Inferior parietal cortex (tissue), 1 donor: ENCODE results near the gene CELF3.
"Not testable (repeated sequence)": the region's sequence is repeated elsewhere in the genome, so short reads cannot be mapped to it uniquely, and the experiment has no call there.

ENCODE experiments used
- DNase-seq: peaks from one replicate; pipeline ENCODE4 v3.0.0-alpha.2; 2016; ENCODE audit errors: extremely low spot score

CELF3 gene

DNA sequence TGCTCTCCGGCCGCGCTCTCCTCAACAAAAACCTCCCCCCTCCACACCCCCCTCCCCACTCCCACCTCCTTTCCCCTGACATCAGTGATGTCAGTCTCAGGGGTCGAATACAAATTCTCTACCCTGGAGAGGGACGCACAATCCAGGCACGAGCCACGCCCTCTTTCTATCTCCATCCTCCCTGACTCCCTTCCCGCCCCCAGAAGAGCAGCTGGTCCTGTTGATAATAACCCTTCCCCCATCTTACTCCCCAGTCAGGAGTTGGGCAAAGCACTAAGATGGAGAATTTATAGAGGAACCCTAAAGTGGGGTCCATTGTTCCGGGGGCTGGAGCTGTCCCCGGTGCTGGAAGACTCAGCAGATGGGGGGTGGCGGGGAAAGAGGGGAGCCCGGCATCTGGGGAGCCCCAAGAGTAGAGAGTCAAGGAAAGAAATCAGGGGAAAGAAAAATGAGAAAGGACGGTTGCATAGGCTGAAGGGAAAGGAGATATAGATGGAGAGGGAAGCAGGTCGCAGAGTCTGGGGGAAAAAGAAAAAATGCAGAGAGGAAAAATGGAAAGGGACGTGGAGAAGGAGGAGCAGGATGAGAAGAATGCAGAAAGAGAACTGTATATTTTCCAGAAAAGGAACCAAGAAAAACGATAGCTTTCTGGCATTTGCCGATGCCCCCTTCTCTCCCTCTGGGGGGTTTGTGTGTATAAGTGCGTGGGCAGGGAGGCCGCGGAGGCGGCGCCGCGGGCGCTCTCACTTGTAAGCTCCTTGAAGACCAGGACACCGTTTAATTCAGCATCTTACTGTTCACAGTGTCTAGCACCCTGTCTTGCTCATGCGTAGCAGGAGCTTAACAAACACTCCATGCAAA, at the start of gene CELF3:
Gene CELF3 (minus strand): TSS at position 33 of the 861 bp plus-strand sequence. CDS start 783 bp downstream, outside the sequence.
- peak; percentile 73 for DNase-seq

DNA sequence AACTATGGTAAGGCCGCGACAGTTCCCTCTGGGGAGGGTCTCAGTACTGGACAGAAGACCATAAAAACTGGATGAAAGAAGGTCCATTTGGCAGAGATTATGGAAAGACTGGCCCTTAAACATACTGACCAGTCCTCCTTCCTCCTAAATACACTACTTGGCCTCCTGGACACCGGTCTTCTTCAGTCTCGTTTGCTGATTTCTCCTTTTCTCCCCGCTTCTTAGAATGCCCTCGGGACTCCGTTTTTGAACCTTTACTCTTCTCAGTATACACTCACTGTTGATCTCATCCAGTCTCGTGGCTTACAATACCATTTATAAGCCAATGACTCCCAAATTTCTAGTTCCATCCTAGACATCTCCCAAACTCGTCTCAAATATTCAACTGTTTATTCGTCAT, 47.4 kb upstream of the CELF3 start:
- peak; percentile 23 for DNase-seq

DNA sequence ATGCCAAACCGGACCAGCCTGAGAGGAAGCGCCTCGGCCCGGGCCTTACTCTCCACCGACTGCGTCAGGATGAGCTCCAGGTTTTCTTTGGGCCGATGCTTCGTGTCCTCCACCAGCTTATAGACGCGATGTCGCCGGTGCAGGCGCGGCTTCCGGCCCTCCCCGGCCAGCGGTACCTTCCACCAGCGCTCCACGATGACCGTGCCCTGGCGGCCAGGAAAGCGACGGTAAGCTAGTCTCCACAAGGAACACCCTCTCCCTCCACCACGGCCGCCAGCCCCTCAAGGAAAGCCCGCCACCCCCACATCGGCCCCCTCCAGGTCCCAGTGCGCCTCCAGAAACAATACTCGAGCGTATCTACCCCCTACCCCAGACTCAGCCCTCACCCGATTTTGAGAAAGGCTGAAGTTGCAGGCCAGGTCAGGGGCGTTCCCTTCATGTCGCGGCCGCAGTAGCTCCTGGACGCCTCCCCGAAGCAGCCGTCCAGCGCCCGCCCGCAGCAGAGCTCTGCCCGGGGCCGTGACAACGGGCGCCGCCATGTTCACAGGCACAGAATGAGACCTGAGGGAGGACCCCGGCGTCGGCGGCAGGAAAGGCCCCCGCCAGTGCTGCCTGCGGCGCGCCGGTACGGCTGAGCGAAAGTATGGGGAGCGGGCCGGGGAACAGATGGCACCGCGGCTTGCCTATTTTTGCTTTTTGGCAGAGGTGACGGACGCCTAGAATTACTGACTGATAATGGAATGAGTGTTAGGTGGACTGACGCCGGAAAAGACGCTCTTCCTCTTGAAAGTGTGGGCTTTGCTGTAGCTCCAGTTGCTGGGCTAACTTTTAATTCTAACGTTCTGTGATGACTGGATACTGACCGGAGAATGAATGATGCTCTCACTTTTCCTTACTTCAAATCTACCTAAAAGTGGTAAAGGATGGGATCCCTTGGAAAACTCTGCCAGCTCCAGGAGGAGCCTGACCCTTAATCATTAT, 46.6 kb upstream of the CELF3 start, which contains the start of gene MRPL9:
Gene MRPL9 (minus strand): TSS at position 556 of the 981 bp plus-strand sequence. CDS start 17 bp downstream, at position 539.
- DNase-seq = peak; percentile 83

DNA sequence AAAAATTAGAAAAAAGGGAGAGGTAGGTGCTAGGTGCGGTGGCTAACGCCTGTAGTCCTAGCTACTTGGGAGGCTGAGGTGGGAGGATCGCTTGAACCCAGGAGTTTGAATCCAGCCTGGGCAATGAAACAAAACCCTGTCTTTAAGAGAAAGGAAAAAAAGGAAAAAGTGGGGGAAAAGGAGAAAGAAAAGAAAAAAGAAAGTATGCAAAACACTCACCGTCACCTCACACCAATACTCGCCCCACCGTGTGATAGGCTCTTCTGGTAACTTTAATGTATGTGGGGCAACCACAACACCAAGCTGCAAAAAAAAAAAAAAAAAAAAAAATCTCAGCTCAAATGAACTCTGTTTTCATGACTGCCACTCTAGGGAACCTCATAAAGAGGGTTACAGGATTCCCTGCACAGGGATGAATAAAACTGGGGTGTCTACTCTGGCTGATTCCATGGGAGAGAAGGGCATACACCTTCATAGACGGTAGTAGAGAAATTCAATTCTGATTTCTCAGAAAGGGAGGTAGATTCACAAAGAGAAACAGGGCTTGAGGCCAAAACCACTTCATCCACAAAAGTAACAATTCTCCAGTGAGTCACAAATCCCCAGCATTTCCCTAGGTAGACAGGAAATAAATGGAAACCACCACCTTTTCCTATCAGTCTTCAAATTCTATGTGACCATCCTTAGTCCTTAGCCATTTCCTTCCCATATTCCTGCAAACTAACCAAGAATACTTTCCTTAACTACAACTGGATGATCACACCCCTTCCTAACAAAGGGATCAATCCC, 44.2 kb upstream of the CELF3 start:
- DNase-seq = no peak

DNA sequence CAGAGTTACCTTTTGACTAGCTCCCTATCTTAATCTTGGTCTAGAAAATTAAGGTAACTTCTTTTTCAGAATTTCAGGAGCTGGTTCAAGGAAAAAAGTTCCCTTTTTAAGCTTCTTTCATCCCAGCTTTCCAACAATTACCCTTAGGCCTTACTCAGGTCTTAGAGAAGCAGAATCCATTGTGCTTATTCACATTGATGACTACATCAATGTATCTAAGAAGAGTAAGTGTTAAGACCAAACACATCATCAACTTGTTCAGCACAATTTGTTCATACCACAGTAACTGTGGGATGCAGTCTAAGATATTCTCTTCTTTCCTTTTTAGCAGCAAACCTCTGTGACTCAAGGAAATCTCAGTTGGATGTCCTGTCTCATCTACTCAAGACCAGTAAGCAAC, 42.6 kb upstream of the CELF3 start:
- no peak for DNase-seq

DNA sequence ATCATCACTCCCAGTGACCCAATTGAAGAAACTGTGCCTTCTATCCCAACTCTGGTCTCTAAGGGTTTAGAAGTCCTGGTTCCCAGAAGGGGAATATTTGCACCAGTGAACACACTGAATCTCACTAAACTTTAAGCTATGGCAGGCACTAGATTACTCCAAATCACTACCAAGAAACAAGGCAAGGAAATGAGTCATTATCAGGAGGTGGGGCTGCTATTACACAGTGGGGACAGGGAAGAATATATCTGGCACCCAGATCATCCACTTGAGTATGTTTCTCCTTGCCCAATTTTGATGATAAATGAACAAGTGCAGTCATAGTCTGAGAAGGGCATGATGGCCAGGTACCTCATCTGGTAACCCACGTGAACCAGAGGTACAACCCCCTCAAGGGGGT, 39.7 kb upstream of the CELF3 start:
- DNase-seq = no peak

DNA sequence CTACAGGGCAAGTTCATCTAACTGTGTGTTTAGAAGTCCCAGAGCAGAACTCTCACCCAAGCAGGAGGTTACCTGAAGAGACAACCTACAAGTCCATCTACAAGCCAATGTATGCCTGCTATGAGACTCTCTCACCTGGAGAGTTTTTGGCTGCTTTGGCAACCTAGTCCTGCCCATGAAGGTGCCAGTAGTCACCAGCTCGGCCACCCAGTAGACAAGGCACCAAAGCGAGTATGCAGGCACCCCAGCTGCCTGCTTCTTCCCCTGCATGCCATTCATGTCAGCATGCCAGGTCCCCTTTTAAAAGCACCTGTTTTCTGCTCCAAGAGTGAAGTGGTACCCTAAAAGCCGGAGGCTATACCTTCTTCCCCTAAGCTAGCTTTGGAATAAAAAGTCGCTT, 24.9 kb upstream of the CELF3 start:
- no peak for DNase-seq

DNA sequence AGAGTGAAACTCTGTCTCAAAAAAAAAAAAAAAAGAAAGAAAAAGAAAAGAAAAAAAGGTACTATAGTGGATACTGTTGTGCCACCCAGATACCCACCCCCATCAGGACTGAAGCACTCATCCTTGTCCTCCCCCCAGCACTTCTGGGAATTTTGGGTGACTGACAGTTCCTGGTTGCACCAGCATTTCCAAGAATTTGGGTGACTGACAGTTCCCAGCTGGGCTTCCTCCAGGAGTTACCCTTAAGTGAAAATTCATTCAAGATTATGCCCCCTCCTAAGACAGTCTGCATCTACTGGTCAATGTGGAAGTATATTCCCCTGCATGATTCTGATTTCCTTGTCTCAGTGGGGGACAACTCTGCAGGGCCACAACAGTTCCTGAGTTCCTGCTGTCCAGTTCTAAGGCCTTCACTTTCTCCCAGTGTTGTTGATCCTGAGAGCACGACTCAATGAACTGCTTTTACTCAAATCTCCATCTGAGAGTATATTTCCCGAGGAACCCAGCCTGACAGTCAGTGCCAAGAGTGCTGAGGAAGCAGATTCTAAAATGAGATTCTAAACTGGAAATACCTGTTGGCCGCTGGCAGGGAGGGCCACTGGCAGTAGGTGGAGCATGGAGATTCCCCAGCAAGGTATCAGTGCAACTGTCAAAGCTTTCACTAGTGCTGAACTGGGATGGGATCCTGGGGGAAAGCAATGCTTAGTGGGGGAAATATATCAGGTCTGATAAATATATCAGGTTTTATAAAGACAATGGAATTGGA, 23.2 kb upstream of the CELF3 start:
- no peak for DNase-seq

DNA sequence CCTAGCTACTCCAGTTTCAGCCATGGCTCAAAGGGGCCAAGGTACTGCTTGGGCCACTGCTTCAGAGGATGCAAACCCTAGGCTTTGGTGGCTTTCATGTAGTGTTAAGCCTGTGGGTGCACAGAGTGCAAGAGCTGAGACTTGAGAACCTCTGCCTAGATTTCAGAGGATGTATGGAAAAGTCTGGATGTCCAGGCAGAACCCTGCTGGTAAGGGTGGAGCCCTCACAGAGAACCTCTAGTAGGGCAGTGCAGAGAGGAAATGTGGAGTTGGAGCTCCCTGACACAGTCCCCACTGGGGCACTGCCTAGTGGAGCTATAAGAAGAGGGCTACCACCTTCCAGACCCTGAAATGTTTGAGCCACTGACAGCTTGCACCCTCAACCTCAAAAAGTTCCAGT, 20.9 kb upstream of the CELF3 start:
- DNase-seq = no peak

DNA sequence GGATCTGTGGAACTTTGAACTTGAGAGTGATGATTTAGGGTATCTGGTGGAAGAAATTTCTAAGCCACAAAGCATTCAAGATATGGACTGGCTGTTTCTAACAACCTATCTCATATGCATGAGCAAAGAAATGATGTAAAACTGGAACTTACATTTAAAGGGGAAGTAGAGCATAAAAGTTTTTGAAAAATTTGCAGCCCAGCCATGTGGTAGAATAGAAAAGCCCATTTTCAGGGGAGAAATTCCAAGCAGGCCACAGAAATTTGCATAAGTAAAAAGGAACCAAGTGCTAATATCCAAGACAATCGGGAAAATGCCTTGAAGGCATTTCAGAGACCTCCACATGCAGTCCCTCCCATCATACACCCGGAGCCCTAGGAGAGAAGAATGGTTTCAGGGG, 20.4 kb upstream of the CELF3 start:
- no peak for DNase-seq

DNA sequence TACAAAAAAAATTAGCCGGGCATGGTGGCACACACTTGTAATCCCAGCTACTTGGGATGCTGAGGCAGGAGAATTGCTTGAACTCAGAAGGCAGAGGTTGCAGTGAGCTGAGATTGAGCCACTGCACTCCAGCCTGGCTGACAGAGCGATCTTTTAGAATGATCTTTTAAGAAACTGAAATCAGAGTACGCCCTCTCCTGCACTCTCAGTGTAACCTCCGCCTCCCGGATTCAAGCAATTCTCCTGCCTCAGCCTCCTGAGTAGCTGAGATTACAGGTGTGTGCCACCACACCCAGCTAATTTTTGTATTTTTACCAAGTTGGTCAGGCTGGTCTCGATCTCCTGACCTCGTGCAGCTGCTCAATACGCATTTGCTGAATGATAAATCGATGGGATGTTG, 17.4 kb upstream of the CELF3 start:
- not testable (repeated sequence) for DNase-seq

DNA sequence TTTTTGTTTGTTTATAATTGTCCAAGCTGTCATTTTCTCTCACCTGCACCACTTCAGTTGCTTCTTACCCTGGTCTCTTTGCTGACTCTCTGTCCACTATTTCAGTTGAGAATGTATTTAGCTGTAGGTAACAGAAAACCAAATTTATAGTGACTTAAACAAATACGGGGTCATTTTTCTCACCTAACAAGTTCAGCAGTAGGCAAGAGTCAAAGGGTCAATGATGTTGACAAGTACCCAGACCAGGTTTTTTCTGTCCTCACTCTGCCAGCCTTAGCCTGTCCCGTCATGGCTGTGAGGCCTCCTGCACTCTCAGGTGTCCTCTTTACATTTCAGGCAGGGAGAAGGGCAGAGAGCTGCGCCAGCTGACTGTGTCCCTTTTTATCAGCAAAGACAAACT, 16.5 kb upstream of the CELF3 start:
- DNase-seq = no peak

DNA sequence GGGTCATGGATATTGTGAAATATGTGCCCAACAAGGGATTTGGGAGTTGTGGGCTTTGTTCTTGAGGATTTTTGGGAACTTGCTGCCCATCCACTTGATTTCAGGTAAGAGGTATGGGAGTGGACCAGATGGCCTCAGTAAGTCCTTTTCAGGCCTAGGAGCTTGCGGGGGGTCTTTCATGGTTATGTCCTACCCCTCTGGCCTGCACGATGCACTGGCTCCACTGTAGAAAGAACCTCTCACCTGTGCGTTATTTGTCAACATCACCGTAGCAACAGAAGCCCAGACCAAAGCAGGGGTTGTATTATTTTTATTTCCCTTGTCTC, 13.3 kb upstream of the CELF3 start:
- no peak for DNase-seq

DNA sequence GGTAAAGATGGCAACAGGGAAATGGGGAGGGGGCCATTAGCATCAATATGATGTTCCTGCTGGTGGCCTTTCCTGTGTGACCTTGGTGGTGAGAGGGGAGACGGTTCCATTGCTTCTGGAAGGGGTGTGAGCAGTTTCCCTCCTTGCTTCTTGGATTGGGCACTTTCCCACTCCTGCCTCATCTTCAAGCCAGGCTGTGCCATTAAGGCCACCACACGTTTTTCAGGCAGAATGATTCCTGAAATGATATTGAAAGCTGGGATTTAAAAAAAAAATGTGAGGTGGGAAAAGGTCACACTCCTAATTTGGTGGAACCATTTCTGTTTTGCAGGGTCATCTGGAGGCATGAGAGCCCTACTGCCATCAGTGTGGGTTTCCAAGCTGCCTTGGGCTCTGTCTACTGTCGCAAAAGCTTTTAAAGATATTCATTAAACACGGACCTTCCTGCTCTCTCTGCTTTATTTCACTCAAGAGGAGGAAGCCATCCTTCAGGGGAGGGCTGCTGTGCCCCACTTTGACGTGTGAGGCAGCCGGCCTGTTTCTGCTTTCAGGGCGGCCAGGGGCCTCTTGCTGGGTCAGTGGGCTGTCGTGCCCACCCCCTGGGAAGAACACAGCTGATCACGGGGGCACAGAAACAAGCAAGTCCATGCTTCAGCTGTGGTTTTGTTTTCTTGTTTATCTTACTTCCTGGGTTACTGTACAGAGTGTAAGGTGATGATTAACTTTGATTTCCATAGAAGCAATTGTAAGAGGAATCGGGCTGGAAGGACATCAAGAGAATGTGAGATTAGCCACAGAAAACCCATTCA, 12.8 kb upstream of the CELF3 start:
- no peak for DNase-seq

DNA sequence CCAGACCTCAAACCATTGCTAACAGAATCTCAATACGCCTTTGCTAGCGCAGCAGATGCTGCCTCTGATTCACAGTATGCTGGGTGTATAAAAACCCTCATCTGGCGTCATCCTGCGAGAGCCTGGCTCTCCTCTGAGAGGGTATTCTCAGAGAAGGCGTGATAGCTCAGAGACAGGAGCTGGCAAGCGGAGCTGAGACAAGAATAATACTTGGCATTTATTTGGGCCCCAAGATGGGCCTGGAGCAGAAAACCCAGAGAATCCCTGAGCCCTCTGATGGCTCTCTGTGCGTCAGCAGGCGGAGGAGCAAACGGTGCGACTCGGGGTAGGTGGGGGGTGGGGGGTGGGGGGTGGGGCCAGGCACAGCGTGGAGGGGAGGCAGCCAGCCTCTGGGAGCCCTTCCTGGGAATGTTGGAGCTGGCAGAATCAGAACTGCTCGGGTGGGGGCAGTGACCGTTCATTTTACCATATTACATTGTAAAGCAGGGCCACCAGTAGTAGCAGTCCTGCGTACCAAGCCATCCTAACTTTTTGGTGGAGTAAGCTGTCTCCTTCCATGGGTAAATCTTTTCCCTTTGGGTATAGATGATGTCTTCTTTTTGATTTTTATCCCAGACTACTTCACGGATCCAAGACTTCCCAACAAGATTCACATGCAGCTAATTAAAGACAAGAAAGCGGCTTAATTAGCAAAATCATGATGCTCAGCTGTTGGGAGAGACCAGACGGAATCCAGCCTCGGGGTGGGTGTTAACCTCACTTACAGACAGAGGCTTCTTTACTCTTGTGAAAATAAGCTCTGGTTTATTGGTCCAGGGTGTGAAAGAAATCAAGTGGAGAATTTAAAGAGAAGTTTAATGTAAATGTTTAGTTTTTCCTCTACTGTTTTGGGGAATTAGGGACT, 11.8 kb upstream of the CELF3 start:
- DNase-seq = peak; percentile 69

DNA sequence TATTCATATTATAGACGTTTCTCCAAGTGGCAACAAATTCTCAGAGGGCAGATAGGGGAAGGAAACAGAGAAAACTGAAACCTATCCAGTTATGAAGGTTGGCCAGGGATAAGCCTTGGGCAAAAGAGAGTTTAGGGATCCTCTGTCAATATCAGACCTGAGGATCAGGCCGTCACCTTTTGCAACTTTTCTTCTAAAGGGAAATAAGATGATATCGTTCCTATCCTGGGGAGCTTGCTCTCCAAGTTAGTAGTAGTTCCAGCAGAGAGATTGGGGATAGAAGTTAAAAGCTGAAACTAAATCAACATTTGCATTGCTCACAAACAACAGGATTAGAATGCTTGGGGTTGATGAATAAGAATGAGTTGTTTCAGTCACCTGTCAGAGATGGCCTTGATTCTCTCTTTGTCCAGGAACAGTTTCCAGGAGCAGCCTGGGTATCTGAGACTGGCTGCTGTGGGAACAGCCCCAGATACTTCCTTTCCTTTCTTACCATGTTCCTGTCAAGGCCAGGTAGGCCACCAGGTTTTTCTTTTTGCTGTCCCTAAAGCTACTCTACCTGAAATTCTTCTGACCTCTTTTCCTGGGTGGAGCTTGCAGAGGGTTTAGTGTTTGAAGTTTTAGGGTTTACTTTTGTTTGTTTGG, 7.2 kb upstream of the CELF3 start:
- no peak for DNase-seq

DNA sequence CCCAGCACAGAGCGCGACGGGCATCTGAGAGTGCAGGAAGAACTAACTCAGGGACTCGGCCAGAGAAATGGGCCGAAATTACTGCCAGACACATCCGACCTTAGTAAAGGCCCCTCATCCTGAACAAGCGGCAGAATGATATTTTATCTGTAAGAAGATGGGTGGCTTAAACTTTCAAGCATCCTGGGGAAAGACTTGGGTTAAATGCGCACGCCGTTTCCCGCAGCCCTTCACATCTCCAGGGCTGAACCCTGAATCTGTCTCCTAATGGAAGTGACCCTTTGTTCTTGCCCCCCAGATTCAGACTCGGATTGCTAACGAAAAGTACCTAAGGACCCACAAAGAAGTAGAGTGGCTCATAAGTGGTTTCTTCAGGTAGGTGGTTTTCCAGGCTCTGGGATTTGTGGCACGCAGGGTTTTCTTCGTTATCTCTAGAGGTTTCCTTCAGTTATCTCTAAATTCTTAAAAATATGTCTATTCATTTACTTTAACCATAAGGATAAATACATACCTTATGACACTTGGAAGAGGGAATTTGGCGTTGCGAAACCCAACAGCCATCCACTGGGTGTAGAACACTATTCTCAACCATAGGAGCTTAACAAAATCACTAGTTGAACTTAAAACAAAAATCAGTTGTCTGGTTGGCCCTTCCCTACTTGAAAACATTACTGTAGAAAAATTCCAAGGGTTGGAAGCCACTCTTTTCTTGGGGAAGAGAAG, 5.3 kb upstream of the CELF3 start:
- no peak for DNase-seq
